Measurements from ENCODE around the gene ARCN1. TPM values are rescaled to one million over a fixed set of nuclear protein-coding genes. Genes with fewer than 3 reads are reported as not detected.

ARCN1 gene
- total RNA-seq, 2 experiments from 2014 or later, result 98.9 to 130 TPM

- no peaks in the 10 kb centered on the region for H3K4me1 Mint-ChIP-seq
- CTCF ChIA-PET, result no interaction called here
- H3K4me3 Mint-ChIP-seq, result no peak overlapping the region
- no peaks in the 10 kb centered on the region for H3K36me3 Mint-ChIP-seq
- ATAC-seq (no peak), DNase-seq (no peak)
- H3K27me3 Mint-ChIP-seq, result no peaks in the 10 kb centered on the region
- no peaks in the 10 kb centered on the region for H3K9me3 Mint-ChIP-seq (ENCODE audit: low read depth)
- H3K27ac Mint-ChIP-seq, result no peak overlapping the region
These were observed 72.3 kb downstream of the ARCN1 start for GRCh38 chr11:118644496-118644895.

GRCh38 chr11:118645066-118645715 lies 73.0 kb downstream of the ARCN1 start:
- Mint-ChIP-seq H3K9me3 (ENCODE audit: low read depth) (no peaks in the 10 kb centered on the region), H3K36me3 (no peaks in the 10 kb centered on the region), H3K4me1 (no peaks in the 10 kb centered on the region), H3K27ac (no peak overlapping the region), H3K4me3 (no peak overlapping the region), H3K27me3 (no peaks in the 10 kb centered on the region)
- no peak for ATAC-seq
- DNase-seq, result no peak
- CTCF ChIA-PET, result no interaction called here

GRCh38 chr11:118646393-118646792 lies 74.2 kb downstream of the ARCN1 start:
- CTCF ChIA-PET, result interaction anchor here (0.7 kb wide), 1 partner anchor 33 kb away, joined by 3 read pairs; no protein-coding TSS in a partner anchor
- ATAC-seq (no peak), DNase-seq (no peak)
- Mint-ChIP-seq H3K36me3 (no peaks in the 10 kb centered on the region), H3K27ac (no peak overlapping the region), H3K9me3 (ENCODE audit: low read depth) (no peaks in the 10 kb centered on the region), H3K4me3 (no peak overlapping the region), H3K4me1 (no peaks in the 10 kb centered on the region), H3K27me3 (no peaks in the 10 kb centered on the region)

- Mint-ChIP-seq H3K9me3 (ENCODE audit: low read depth) (no peaks in the 10 kb centered on the region), H3K4me1 (peaks cover 6% of the 10 kb centered on the region), H3K36me3 (no peaks in the 10 kb centered on the region), H3K4me3 (no peak overlapping the region), H3K27ac (no peak overlapping the region), H3K27me3 (no peaks in the 10 kb centered on the region)
- DNase-seq (no peak), ATAC-seq (no peak)
- CTCF ChIA-PET, result interaction anchor here (1.4 kb wide), 1 partner anchor 11 kb away, joined by 5 read pairs; no protein-coding TSS in a partner anchor
These were observed 76.1 kb downstream of the ARCN1 start for GRCh38 chr11:118648291-118648690.

GRCh38 chr11:118649941-118650340 lies 77.7 kb downstream of the ARCN1 start:
- DNase-seq (no peak), ATAC-seq (no peak)
- Mint-ChIP-seq H3K27me3 (no peaks in the 10 kb centered on the region), H3K27ac (no peak overlapping the region), H3K4me1 (peaks cover 6% of the 10 kb centered on the region), H3K36me3 (no peaks in the 10 kb centered on the region), H3K4me3 (no peak overlapping the region), H3K9me3 (ENCODE audit: low read depth) (no peaks in the 10 kb centered on the region)
- CTCF ChIA-PET, result interaction anchor here (1.4 kb wide), 1 partner anchor 10 kb away, joined by 5 read pairs; no protein-coding TSS in a partner anchor

GRCh38 chr11:118650366-118650765 lies 78.2 kb downstream of the ARCN1 start:
- Mint-ChIP-seq H3K27me3 (no peaks in the 10 kb centered on the region), H3K4me1 (peaks cover 6% of the 10 kb centered on the region), H3K27ac (no peak overlapping the region), H3K4me3 (no peak overlapping the region), H3K36me3 (no peaks in the 10 kb centered on the region), H3K9me3 (ENCODE audit: low read depth) (no peaks in the 10 kb centered on the region)
- CTCF ChIA-PET, result no interaction called here
- no peak for DNase-seq
- no peak for ATAC-seq

GRCh38 chr11:118651820-118652219 lies 79.6 kb downstream of the ARCN1 start:
- no peaks in the 10 kb centered on the region for H3K9me3 Mint-ChIP-seq (ENCODE audit: low read depth)
- no peak overlapping the region for H3K27ac Mint-ChIP-seq
- no peaks in the 10 kb centered on the region for H3K27me3 Mint-ChIP-seq
- no peak for DNase-seq
- no peak for ATAC-seq
- CTCF ChIA-PET, result interaction anchor here (1.4 kb wide), 1 partner anchor 12 kb away, joined by 3 read pairs; no protein-coding TSS in a partner anchor
- no peaks in the 10 kb centered on the region for H3K36me3 Mint-ChIP-seq
- no peak overlapping the region for H3K4me3 Mint-ChIP-seq
- H3K4me1 Mint-ChIP-seq, result peaks cover 6% of the 10 kb centered on the region

Small RNA genes within 50 kb of the gene (microRNA-seq; reads per million reads assigned to microRNA genes)
- gene MIR6716, result not detected

Other genes starting within 250 kb of the ARCN1 start
- 100 to 1,000 TPM; 428 to 526 TPM for gene CD3D, start 229.7 kb upstream of the ARCN1 start, total RNA-seq
- gene CD3G, start 228.1 kb upstream of the ARCN1 start, total RNA-seq, result 100 to 1,000 TPM; 192 to 218 TPM
- gene UBE4A, start 212.8 kb upstream of the ARCN1 start, total RNA-seq, result 10 to 100 TPM; 43.4 to 47.8 TPM
- 100 to 1,000 TPM; 278 to 295 TPM for gene ATP5MG, start 170.8 kb upstream of the ARCN1 start, total RNA-seq
- gene KMT2A, start 135.9 kb upstream of the ARCN1 start, total RNA-seq, result 100 to 1,000 TPM; 116 to 125 TPM
- under 1 TPM; 0.66 to 0.82 TPM for gene TTC36, start 44.9 kb upstream of the ARCN1 start, total RNA-seq
- 1 to 10 TPM; 8.4 to 8.6 TPM for gene TMEM25, start 41.2 kb upstream of the ARCN1 start, total RNA-seq
- 10 to 100 TPM; 10.4 to 13.1 TPM for gene IFT46, start 6.5 kb upstream of the ARCN1 start, total RNA-seq
- gene PHLDB1, start 35.2 kb downstream of the ARCN1 start, total RNA-seq, result 1 to 10 TPM in 1 of 2 experiments, under 1 TPM in 1; 0.91 to 1.3 TPM
- not detected for gene TREH, start 107.2 kb downstream of the ARCN1 start, total RNA-seq
- 100 to 1,000 TPM; 127 to 153 TPM for gene DDX6, start 218.8 kb downstream of the ARCN1 start, total RNA-seq

Data from activated CD8-positive, alpha-beta memory T cell treated with anti-CD3 and anti-CD28 coated beads, Interleukin-2, amount 10 ng/mL, durations not matched to agents 7 days and 5 days (primary cell).